HepG2 (cell line): ENCODE results near the gene MIF. TPM values are rescaled to one million over a fixed set of nuclear protein-coding genes. Genes with fewer than 3 reads are reported as not detected.

ENCODE experiments used
- CEBPZ ChIP-seq: IDR thresholded peaks from 2 replicates; pipeline ENCODE4 v1.6.1; 2012; ENCODE audit warnings: low read length, improper control_type of control experiment
- DMAP1 ChIP-seq: IDR thresholded peaks from 2 replicates; pipeline ENCODE4 v1.6.1; 2016
- KIAA2018 ChIP-seq: sonication (generic); formaldehyde crosslinking; IDR thresholded peaks from 2 replicates; pipeline ENCODE4 v1.5.0; 2020; ENCODE audit warnings: mild to moderate bottlenecking, missing genetic modification reagents, borderline replicate concordance
- NFYB ChIP-seq: sonication (generic); formaldehyde crosslinking; IDR thresholded peaks from 2 replicates; pipeline ENCODE4 v1.4.0; 2020; ENCODE audit warnings: missing genetic modification reagents
- NRL ChIP-seq: sonication (generic); formaldehyde crosslinking; IDR thresholded peaks from 2 replicates; pipeline ENCODE4 v1.5.0; 2020; ENCODE audit warnings: missing genetic modification reagents, mild to moderate bottlenecking, moderate library complexity, borderline replicate concordance
- PHF5A ChIP-seq: IDR thresholded peaks from one replicate; pipeline ENCODE4 v1.6.1; 2018; ENCODE audit warnings: low read depth, missing genetic modification reagents; ENCODE audit not compliant: unreplicated experiment
- PRDM4 ChIP-seq: sonication (generic); formaldehyde crosslinking; IDR thresholded peaks from 2 replicates; pipeline ENCODE4 v1.9.0; 2021; ENCODE audit warnings: missing genetic modification reagents, borderline replicate concordance
- PTBP1 ChIP-seq: fragments of 200-400 bp; formaldehyde crosslinking; IDR thresholded peaks from 2 replicates; pipeline ENCODE4 v1.6.1; 2018; ENCODE audit warnings: low read length, low read depth; ENCODE audit not compliant: poor library complexity, severe bottlenecking
- SAFB2 ChIP-seq: sonication (generic); formaldehyde crosslinking; IDR thresholded peaks from 2 replicates; pipeline ENCODE4 v1.5.1; 2020; ENCODE audit warnings: missing genetic modification reagents, low read depth, mild to moderate bottlenecking, borderline replicate concordance
- SUZ12 ChIP-seq: fragments of 150-350 bp; IDR thresholded peaks from 2 replicates; pipeline ENCODE4 v1.6.1; 2014; ENCODE audit warnings: low read depth, low read length
- TOPORS ChIP-seq: sonication (generic); formaldehyde crosslinking; IDR thresholded peaks from 2 replicates; pipeline ENCODE4 v1.8.0; 2023; ENCODE audit warnings: mild to moderate bottlenecking, missing genetic modification reagents
- XRCC5 ChIP-seq: fragments of 200-400 bp; formaldehyde crosslinking; optimal IDR thresholded peaks from 2 replicates; pipeline ENCODE3; 2017; ENCODE audit warnings: mild to moderate bottlenecking, low read length
- ZFP36L2 ChIP-seq: sonication (generic); formaldehyde crosslinking; IDR thresholded peaks from 2 replicates; pipeline ENCODE4 v1.4.0; 2020; ENCODE audit warnings: missing genetic modification reagents
- polyA plus RNA-seq, 8 experiments: library from polyadenylated mRNA; depleted of rRNA in 3 of 8; stranded (reverse) in 7 of 8; unstranded in 1 of 8; fragments of >200 nt; fragmentation: Illumina TruSeq in 4 of 8; extraction: Trizol in 4 of 8; gene quantifications; 2 replicates each; pipeline versions ENCODE4 v1.2.1 to v1.2.3, GENCODE V29; 2011 to 2016; ENCODE audit warnings: low read depth in 4 of 8, missing spikeins in 1 of 8, mixed read lengths in 1 of 8; ENCODE audit not compliant: insufficient read depth in 1 of 8
- total RNA-seq, 5 experiments: library from RNA; depleted of rRNA; stranded (reverse); fragments of >200 nt; fragmentation: Illumina TruSeq; extraction: Trizol; gene quantifications; 2 replicates each; pipeline ENCODE4 v1.2.3, GENCODE V29; 2016; ENCODE audit warnings: low read depth in 1 of 5
- TF ChIP-seq, protein P1 (sequence below): sonication (generic); formaldehyde crosslinking; IDR thresholded peaks from 2 replicates; pipeline ENCODE4 v1.5.1; 2020; ENCODE audit warnings: missing genetic modification reagents, mild to moderate bottlenecking, borderline replicate concordance

The MIF gene
- total and polyA plus RNA-seq, 2 of the 13 experiments (the other 11 are each of a cell fraction or from before 2014, with no cell fraction given), result 634 to 675 TPM

- TF ChIP-seq PRDM4 (CRISPR knock-in tag), result no peak
- TF ChIP-seq ZFP36L2 (CRISPR knock-in tag), result no peak
- no peak for TF ChIP-seq KIAA2018 (CRISPR knock-in tag)
- peak; percentile 68; the same call in 1 of the 2 replicates for TF ChIP-seq DMAP1 (CRISPR knock-in tag)
- no peak for TF ChIP-seq CEBPZ
- no peak for TF ChIP-seq SUZ12
- TF ChIP-seq TOPORS, result peak; percentile 51; the same call in 1 of the 2 replicates
- peak; percentile 62 for TF ChIP-seq PHF5A
- TF ChIP-seq NFYB, result peak; percentile 76
- TF ChIP-seq NRL (CRISPR knock-in tag), result peak; percentile 98
- TF ChIP-seq SAFB2, result peak; percentile 69; the same call in 1 of the 2 replicates
- TF ChIP-seq, protein P1, sequence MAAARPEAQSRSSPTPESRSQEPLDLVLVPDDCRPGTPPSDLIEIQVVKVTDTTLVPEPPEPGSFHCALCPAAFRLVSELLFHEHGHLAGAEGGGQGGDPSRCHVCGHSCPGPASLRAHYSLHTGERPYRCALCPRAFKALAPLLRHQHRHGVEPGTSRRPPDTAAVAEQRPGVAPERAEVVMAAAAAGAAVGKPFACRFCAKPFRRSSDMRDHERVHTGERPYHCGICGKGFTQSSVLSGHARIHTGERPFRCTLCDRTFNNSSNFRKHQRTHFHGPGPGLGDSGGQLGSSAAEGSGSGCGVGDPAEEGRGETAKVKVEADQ (CRISPR knock-in tag), result peak; percentile 53; the same call in 1 of the 2 replicates
- no peak for TF ChIP-seq XRCC5
- TF ChIP-seq PTBP1, result no peak
These were observed 19.6 kb downstream of the MIF start (continued) for GRCh38 chr22:23913661-23914353.
